Activated CD8-positive, alpha-beta memory T cell treated with anti-CD3 and anti-CD28 coated beads, Interleukin-2, amount 50 U/mL, for 24 hours (primary cell): Measurements from ENCODE around the gene STAT3.
"Not testable (repeated sequence)": the region's sequence is repeated elsewhere in the genome, so short reads cannot be mapped to it uniquely, and the experiment has no call there.

Experiments
- DNase-seq: peaks from one replicate; pipeline ENCODE4 v3.0.0-alpha.2; 2020; ENCODE audit errors: extremely low read depth

Gene STAT3

GRCh38 chr17:42388381-42389134 is at the start of gene STAT3:
STAT3 (minus strand) TSS chr17:42388442; CDS start chr17:42348516, 39,926 bp downstream.
- peak; percentile 100 for DNase-seq

DNA sequence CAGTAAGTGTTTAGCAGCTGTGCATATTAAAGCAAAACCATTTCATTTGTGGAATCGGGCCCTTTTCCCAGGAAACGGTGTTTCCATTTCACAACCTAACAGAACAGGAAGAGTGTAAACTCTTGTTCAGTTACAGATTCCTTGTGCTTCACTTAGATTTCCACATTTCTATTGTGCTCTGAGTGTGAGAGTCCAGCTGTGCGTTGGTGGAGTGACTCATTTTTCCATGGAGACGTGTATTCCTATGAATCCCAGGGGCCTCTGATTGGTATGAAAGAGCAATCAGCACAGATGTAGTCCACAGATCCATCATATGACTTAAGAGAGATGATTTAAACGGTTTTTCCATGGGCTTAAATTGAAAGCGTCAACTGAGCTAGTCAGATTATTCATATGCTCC is 48.1 kb upstream of the STAT3 start:
- DNase-seq = no peak

DNA sequence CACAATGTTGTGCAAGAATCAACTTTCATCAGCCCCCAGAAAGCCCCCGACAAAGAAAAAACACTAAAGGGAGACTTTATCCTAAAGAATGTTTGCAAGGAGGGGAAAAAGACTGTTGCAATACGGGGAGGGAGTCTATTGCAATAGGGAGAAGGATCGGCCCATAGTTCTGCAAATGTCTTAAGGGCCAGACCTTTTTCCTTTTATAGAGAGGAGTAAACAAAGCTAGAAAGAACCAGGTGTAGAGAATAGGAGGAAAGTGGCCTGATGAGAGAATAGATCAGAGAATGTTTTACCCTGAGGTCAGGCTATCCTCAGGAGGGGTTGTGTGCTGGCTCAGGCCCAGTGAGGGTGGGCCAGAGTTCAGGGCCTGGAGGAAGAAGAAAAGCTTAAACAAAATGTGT is 43.5 kb upstream of the STAT3 start:
- no peak for DNase-seq

DNA sequence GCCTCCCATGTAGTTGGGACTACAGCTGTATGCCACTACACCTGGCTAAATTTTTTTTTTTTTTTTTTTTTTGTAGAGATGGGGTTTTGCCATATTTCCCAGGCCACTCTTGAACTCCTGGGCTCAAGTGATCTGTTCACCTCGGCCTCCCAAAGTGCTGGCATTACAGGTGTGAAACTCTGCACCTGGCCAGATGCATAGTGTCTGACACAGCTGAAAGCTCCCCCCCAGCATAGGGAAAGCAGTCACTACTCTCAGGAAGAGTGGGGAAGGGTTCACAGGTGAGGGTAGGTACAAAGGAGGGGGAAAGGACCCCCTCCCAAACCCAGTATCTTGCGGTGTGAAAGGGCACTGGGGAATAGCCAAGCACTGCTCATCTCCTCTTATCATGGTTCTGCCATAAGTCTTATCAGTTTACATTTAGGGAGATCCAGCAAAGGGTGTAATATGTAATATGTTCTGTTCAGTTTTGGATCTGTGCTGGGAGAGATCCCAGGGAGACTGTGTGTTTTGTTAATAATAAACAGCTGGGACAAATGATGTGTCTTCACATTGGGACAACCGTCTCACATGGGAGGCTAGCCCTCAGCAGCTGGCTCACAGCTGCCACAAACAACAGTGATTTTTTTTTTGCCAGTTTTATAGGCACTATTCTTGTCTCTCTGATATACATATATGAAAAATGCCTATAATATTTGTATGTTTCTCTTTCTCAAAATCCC is 41.6 kb upstream of the STAT3 start:
- no peak for DNase-seq

- no peak for DNase-seq
Measured at GRCh38 chr17:42428141-42428944, 40.1 kb upstream of the STAT3 start.

GRCh38 chr17:42424991-42425610 is 36.9 kb upstream of the STAT3 start:
- DNase-seq = no peak

DNA sequence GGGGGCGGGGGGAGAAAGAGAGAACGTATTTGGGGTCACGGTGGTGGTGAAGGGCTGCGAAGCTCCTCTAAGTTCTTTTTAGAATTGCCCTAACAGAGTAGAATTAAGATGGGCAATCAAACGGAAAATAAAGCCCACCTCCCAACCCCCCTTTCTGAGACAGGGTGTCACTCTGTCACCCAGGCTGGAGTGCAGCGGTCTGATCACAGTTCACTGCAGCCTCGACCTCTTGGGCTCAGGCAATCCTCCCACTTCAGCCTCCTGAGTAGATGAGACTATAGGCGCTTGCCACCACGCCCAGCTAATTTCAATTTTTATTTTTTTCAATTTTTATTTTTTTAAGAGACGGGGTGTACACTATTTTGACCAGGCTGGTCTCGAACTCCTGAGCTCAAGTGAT is 35.5 kb upstream of the STAT3 start:
- DNase-seq = no peak

GRCh38 chr17:42422958-42423712 is 34.9 kb upstream of the STAT3 start, which contains the start of gene CAVIN1:
CAVIN1 (minus strand) TSS chr17:42423256; CDS start chr17:42423097, 159 bp downstream.
- no peak for DNase-seq

GRCh38 chr17:42422412-42422957 is 34.2 kb upstream of the STAT3 start:
- no peak for DNase-seq

DNA sequence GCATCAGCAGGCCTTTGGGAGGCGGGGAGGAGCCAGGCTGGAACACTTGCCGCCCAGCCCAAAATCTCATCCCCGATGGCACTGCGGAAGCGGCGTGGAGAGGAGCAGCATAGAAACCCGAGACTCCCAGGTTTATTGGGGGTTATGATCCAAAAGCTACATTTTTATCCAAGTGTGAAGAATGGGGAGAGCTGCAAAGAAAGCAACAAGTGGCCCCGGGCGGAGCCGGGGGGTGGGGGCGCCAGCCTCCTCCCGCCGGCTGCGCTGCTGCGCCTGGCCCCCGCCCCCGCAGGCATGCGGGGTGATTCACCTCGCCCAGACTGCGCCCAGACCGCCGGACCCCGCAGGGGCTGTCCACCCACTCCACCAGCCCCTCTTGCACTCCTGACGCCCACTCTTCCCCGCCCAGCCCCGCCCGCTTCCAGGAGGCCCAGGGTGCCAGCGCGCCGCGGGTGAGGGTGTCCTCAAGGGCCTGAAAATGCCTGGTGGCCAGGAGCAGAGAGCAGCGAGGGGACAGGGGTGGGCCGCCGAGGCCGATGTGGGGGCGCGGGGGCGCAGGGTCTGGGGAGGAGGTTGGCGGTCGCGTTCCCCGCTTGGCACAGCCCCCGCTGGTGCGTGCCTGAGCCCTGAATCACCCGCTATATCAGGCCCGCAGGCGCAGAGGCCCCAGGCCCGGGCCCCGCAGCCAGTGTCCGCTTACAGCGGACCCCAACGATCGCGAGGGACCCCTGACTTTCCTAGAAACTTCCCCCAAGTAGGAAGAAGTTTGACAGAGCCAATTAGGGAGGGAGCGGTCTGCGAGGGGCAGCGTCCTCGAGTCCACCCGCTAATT is 33.5 kb upstream of the STAT3 start:
- DNase-seq = no peak

- DNase-seq = no peak
Measured at GRCh38 chr17:42421136-42421506, 32.9 kb upstream of the STAT3 start.

DNA sequence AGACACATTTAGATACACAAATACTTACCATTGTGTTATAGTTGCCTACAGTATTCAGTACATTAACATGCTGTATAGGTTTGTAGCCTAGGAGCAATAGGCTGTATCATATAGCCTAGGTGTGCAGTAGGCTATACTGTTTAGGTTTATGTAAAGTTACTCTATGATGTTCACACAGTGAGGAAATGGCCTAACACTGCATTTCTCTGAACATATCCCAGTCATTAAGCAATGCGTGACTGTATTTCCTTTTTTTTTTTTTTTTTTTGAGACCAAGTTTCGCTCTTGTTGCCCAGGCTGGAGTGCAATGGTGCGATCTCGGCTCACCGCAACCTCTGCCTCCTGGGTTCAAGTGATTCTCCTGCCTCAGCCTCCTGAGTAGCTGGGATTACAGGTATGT is 29.7 kb upstream of the STAT3 start:
- DNase-seq = not testable (repeated sequence)

DNA sequence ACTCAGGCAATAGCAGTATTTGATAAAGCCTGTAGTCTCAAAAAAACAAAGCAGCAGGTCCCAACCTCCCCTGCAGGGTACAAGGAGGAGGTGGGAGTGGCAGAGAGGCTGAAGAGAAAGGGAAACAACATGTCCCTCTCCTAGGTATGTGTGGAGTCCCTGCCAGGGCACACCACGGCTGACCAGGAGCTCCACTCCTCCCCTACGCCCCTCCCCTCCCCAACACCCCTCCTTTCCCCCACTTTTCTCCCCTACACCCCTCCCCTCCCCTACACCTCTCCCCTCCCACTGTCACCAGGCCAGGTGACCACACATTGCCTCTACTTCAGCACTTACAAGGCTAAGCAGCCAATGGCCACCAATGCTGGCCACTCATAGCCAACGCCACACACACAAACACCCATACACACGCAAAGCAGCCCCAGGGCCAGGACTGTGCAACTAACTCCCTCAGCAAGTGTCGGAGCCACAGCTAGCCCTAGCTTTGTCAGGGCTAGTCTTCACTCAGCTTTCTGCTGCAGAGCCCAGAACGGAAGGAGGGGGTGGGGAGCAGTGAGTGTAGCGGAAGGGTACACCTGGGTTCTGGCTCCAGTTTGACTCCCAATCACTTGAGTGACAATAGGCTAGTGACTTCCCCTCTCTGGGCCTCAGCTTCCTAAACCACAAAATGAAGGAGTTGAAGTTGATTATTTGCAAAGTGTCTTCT is 26.6 kb upstream of the STAT3 start:
- no peak for DNase-seq

- no peak for DNase-seq
Measured at GRCh38 chr17:42413464-42414040, 25.3 kb upstream of the STAT3 start.

- DNase-seq = no peak
Measured at GRCh38 chr17:42411905-42412679, 23.9 kb upstream of the STAT3 start.

DNA sequence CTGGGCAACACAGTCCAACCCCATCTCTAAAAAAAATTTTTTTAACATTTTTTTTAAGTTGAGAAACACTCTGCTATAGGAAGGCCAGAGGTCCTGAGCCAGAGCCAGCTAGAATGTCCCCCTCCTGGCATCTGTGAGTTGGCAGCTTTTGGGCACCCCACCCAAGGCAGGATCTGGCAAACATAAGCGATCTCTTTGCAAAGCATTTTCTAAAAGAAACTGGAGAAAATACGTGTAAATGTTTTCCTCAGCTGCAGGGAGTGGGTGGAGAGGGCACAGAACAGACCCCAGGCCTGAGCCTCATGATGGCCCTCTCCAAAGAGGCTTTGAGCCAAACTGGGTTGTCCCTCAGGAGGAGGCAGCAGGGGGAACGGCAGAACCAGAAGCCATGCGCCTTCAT is 23.1 kb upstream of the STAT3 start:
- no peak for DNase-seq

DNA sequence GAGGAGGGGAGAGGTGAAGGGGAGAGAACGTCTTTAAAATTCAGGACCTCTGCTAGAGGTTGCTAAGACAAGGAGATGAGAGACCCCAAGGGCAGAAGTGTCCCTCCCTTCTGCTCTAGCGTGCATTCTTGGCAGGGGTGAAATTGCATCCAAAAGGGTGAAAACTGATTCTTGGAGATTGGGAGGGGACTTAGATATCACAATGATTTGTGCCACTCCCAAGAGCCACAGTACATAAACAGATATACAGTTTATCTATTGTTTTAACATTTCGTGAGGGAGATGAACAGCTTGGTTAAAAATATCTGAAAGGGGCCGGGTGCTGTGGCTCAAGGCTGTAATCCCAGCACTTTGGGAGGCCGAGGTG is 22.1 kb upstream of the STAT3 start:
- DNase-seq = no peak
